MCF 10A (cell line): ENCODE measurements around the gene LHX1. TPM values are rescaled to one million over a fixed set of nuclear protein-coding genes. Genes with fewer than 3 reads are reported as not detected.

Experiments
- Bru-seq: library from RNA; stranded (reverse); fragments of 400-500 nt; gene quantifications from one replicate; lab custom pipeline; 2021; lab: Mats Ljungman, UMichigan
- BruChase-seq, 2 experiments: library from RNA; stranded (reverse); fragments of 400-500 nt; gene quantifications; one replicate each; lab custom pipeline; 2021; lab: Mats Ljungman, UMichigan
- BruUV-seq: library from RNA; stranded (reverse); fragments of 400-500 nt; replicated peaks from 2 replicates; lab custom pipeline; 2021; lab: Mats Ljungman, UMichigan
- CTCF ChIA-PET: fragments of 300-600 bp; sonication (Branson Sonifier 250); formaldehyde crosslinking; extraction: SDS; loops from one replicate; lab custom pipeline; 2021; ENCODE audit warnings: antibody characterized with exemption, inconsistent platforms; lab: Yijun Ruan, JAX
- POLR2A ChIA-PET: fragments of 300-600, 350-650 bp; sonication (Branson Sonifier 250); formaldehyde crosslinking; extraction: SDS; loops from one replicate; lab custom pipeline; 2020; ENCODE audit warnings: antibody characterized with exemption, inconsistent platforms; lab: Yijun Ruan, JAX
- DNase-seq: peaks from one replicate; pipeline ENCODE4 v3.0.0-alpha.2; 2018; ENCODE audit not compliant: unreplicated experiment
- H3K27ac Mint-ChIP-seq: one replicate; pipeline ENCODE4 v1.8.0; 2022; ENCODE audit warnings: mild to moderate bottlenecking, low read depth, mixed read lengths; ENCODE audit not compliant: unreplicated experiment
- H3K27me3 Mint-ChIP-seq: one replicate; pipeline ENCODE4 v1.8.0; 2022; ENCODE audit warnings: mixed read lengths; ENCODE audit not compliant: insufficient read depth, unreplicated experiment
- H3K36me3 Mint-ChIP-seq: one replicate; pipeline ENCODE4 v1.8.0; 2022; ENCODE audit warnings: mild to moderate bottlenecking, moderate library complexity, mixed read lengths; ENCODE audit not compliant: insufficient read depth, unreplicated experiment
- H3K4me1 Mint-ChIP-seq: one replicate; pipeline ENCODE4 v1.8.0; 2022; ENCODE audit warnings: mixed read lengths; ENCODE audit not compliant: insufficient read depth, unreplicated experiment
- H3K4me3 Mint-ChIP-seq: one replicate; pipeline ENCODE4 v1.8.0; 2022; ENCODE audit warnings: mild to moderate bottlenecking, moderate library complexity, mixed read lengths; ENCODE audit not compliant: unreplicated experiment
- H3K9me3 Mint-ChIP-seq: one replicate; pipeline ENCODE4 v1.8.0; 2022; ENCODE audit warnings: mixed read lengths; ENCODE audit not compliant: unreplicated experiment
- CTCF ChIP-seq: fragments of 200-600 bp; IDR thresholded peaks from one replicate; pipeline ENCODE4 v1.8.0; 2022; ENCODE audit warnings: antibody characterized with exemption, mild to moderate bottlenecking; ENCODE audit not compliant: unreplicated experiment
- intact Hi-C: fragments of 100-400 bp; cut with micrococcal nuclease; formaldehyde crosslinking; loops from 2 replicates; pipeline ENCODE4 v1.14.1; 2022
- long read RNA-seq: library from polyadenylated mRNA; stranded (forward); transcript quantifications from one replicate; pipeline ENCODE4 v2.0.0, GENCODE V29; 2022
- total RNA-seq: library from RNA; stranded (reverse); gene quantifications from 2 replicates; pipeline ENCODE4 v1.2.3, GENCODE V29; 2022

The LHX1 gene
- total RNA-seq (not detected in 2 replicates), Bru-seq, nascent RNA (not detected), BruChase-seq, experiment 1, labeled RNA remaining after a 6-hour chase (not detected), BruChase-seq, experiment 2, labeled RNA remaining after a 2-hour chase (not detected)
- long read RNA-seq, result 0 reads

GRCh38 chr17:36937001-36937958 is at the start of gene LHX1:
Gene LHX1, plus strand, starts transcription at chr17:36937475. Its CDS starts 723 bp downstream, at chr17:36938198.
- no peak for DNase-seq
- ChIA-PET CTCF (no interaction called here), POLR2A (interaction anchor here (1.7 kb wide), 1 partner anchor 12 kb away, joined by 6 read pairs; the partner anchor contains the start of gene AATF)
- Mint-ChIP-seq H3K9me3 (no peaks in the 10 kb centered on the region), H3K27ac (no peak within 1 kb of the TSS), H3K36me3 (no peaks in the 10 kb centered on the region), H3K4me1 (peaks cover 14% of the 10 kb centered on the region), H3K27me3 (no peaks in the 10 kb centered on the region), H3K4me3 (peak within 1 kb of the TSS; percentile 76)
- no TSS peak for BruUV-seq
- TF ChIP-seq CTCF, result no peak
- intact Hi-C loops, result no loop called here

- POLR2A ChIA-PET, result no interaction called here
- H3K36me3 Mint-ChIP-seq, result no peaks in the 10 kb centered on the region
- no peak overlapping the region for H3K27ac Mint-ChIP-seq
- no peak for TF ChIP-seq CTCF
- CTCF ChIA-PET, result no interaction called here
- H3K27me3 Mint-ChIP-seq, result no peaks in the 10 kb centered on the region
- no peak overlapping the region for H3K4me3 Mint-ChIP-seq
- no peaks in the 10 kb centered on the region for H3K4me1 Mint-ChIP-seq
- no peaks in the 10 kb centered on the region for H3K9me3 Mint-ChIP-seq
- intact Hi-C loops, result no loop called here
- no peak for DNase-seq
- BruUV-seq, result no TSS peak
Measured at GRCh38 chr17:36888236-36888951, 48.9 kb upstream of the LHX1 start.

GRCh38 chr17:36889770-36890349 is 47.4 kb upstream of the LHX1 start:
- intact Hi-C loops, result no loop called here
- CTCF ChIA-PET, result no interaction called here

More at GRCh38 chr17:36889770-36890349, 47.4 kb upstream of the LHX1 start:
- Mint-ChIP-seq H3K4me3 (no peak overlapping the region), H3K27ac (no peak overlapping the region), H3K36me3 (no peaks in the 10 kb centered on the region), H3K9me3 (no peaks in the 10 kb centered on the region), H3K4me1 (no peaks in the 10 kb centered on the region), H3K27me3 (no peaks in the 10 kb centered on the region)
- TF ChIP-seq CTCF, result no peak
- DNase-seq, result no peak
- POLR2A ChIA-PET, result interaction anchor here (0.7 kb wide), 1 partner anchor 78 kb away, joined by 3 read pairs; no protein-coding TSS in a partner anchor
- no TSS peak for BruUV-seq
